ENCODE data around the gene SLC25A12. TPM values are rescaled to one million over a fixed set of nuclear protein-coding genes. Genes with fewer than 3 reads are reported as not detected.
"Not testable (repeated sequence)": the region's sequence is repeated elsewhere in the genome, so short reads cannot be mapped to it uniquely, and the experiment has no call there.

SLC25A12 gene
- total and polyA plus RNA-seq, 7 donors: 12.0 to 77.8 (median 53.5) TPM

DNA sequence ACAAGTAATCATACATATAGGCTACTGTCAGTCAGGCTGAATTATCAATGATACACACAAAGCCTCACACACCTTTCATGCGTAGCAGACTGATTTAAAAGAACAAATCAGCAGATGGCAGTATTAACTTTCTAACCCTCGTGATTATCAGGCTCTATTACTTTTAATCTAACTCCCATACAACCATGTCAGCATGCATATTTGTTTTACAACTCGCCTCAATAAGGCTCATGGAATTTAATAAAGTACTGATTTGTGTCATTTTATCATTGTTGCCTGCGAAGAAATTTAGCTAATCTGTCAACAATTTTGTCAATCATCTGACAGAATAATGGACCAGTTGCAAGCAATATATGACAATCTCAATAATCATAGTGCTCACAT lies 82.8 kb downstream of the SLC25A12 start:
- Histone ChIP-seq H3K9me3 (no peaks in the 10 kb centered on the region), H3K4me1 (peaks cover 0 to 19% (median 4%) of the 10 kb centered on the region in 4 donors), H3K36me3 (peaks cover 0 to 38% (median 3%) of the 10 kb centered on the region in 4 donors), H3K27ac (no peak overlapping the region), H3K4me3 (no peak overlapping the region), H3K27me3 (no peaks in the 10 kb centered on the region)
- WGBS, 2 donors: 40 to 57% methylated on average over 4 of the region's 4 CpGs
- no peak for DNase-seq
- TF ChIP-seq EP300 (IDR thresholded peaks at IDR 0.05) (no peak), POLR2AphosphoS5 (IDR thresholded peaks at IDR 0.05) (no peak), POLR2A (IDR thresholded peaks at IDR 0.05) (no peak)
- TF ChIP-seq, protein P1, sequence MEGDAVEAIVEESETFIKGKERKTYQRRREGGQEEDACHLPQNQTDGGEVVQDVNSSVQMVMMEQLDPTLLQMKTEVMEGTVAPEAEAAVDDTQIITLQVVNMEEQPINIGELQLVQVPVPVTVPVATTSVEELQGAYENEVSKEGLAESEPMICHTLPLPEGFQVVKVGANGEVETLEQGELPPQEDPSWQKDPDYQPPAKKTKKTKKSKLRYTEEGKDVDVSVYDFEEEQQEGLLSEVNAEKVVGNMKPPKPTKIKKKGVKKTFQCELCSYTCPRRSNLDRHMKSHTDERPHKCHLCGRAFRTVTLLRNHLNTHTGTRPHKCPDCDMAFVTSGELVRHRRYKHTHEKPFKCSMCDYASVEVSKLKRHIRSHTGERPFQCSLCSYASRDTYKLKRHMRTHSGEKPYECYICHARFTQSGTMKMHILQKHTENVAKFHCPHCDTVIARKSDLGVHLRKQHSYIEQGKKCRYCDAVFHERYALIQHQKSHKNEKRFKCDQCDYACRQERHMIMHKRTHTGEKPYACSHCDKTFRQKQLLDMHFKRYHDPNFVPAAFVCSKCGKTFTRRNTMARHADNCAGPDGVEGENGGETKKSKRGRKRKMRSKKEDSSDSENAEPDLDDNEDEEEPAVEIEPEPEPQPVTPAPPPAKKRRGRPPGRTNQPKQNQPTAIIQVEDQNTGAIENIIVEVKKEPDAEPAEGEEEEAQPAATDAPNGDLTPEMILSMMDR (IDR thresholded peaks at IDR 0.05): peak in 2 of 4 experiments; percentile 20 to 36
- intact Hi-C loops (cut with DNase I): loop anchor here (5.0 kb wide), 1 partner anchor 301 kb away; no protein-coding TSS in a partner anchor

DNA sequence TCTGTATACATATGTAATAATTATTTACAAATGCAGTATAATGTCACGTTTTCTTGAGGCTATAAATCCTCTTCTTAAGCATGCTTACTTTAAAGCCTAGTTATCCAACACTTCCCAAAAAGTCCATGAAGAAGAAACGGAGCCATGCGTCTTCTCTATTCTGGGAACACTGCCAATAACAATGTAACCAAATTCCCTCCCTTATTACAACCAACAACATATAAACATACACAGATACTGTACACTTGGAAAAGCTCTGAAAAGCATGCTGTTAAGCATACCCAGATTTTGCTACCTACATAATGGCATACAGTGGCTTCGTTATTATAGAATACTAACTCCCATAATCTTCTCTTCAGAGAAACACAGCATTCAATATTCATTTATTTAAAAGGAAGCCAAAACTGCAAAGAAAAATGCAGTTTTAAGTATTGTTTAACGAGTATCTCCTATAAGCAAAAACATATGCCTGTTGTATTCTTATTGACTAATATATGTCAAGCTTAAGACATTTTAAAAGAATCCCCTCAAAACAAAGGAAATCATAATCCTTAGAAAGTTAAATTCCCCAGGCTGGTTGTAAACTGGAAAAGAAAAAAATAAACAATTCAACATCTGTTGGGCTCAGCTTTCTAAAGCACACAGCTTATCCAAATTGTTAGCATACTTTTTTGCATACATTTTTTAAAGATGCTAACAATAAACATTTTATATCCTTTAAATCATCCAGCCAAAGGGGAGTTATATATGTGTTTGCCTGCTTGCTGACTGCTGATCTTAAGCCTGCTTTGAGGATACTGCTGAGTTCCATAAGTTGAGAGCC lies 83.4 kb downstream of the SLC25A12 start:
- Histone ChIP-seq H3K27me3 (no peaks in the 10 kb centered on the region), H3K27ac (no peak overlapping the region), H3K9me3 (no peaks in the 10 kb centered on the region), H3K4me1 (peaks cover 0 to 19% (median 4%) of the 10 kb centered on the region in 4 donors), H3K36me3 (peaks cover 0 to 42% (median 3%) of the 10 kb centered on the region in 4 donors), H3K4me3 (no peak overlapping the region)
- 68 to 71% methylated on average over 5 of the region's 5 CpGs for WGBS, 2 donors
- DNase-seq: no peak
- TF ChIP-seq EP300 (IDR thresholded peaks at IDR 0.05) (no peak), POLR2A (IDR thresholded peaks at IDR 0.05) (no peak), POLR2AphosphoS5 (IDR thresholded peaks at IDR 0.05) (no peak)
- TF ChIP-seq, protein P1 (IDR thresholded peaks at IDR 0.05): no peak
- intact Hi-C loops (cut with DNase I): loop anchor here (5.0 kb wide), 1 partner anchor 302 kb away; no protein-coding TSS in a partner anchor

DNA sequence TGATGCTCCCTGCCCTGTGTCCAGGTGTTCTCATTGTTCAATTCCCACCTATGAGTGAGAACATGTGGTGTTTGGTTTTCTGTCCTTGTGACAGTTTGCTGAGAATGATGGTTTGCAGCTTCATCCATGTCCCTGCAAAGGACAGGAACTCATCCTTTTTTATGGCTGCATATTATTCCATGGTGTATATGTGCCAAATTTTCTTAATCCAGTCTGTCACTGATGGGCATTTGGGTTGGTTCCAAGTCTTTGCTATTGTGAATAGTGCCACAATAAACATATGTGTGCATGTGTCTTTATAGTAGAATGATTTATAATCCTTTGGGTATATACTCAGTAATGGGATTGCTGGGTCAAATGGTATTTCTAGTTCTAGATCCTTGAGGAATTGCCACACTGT lies 85.2 kb downstream of the SLC25A12 start:
- Histone ChIP-seq H3K36me3 (peaks cover 0 to 50% (median 3%) of the 10 kb centered on the region in 4 donors), H3K4me1 (peaks cover 0 to 19% (median 4%) of the 10 kb centered on the region in 4 donors)
- H3K27ac ChIP-seq; H3K4me3 ChIP-seq; H3K9me3 ChIP-seq; H3K27me3 ChIP-seq; intact Hi-C loops (cut with DNase I); DNase-seq: not testable (repeated sequence)

DNA sequence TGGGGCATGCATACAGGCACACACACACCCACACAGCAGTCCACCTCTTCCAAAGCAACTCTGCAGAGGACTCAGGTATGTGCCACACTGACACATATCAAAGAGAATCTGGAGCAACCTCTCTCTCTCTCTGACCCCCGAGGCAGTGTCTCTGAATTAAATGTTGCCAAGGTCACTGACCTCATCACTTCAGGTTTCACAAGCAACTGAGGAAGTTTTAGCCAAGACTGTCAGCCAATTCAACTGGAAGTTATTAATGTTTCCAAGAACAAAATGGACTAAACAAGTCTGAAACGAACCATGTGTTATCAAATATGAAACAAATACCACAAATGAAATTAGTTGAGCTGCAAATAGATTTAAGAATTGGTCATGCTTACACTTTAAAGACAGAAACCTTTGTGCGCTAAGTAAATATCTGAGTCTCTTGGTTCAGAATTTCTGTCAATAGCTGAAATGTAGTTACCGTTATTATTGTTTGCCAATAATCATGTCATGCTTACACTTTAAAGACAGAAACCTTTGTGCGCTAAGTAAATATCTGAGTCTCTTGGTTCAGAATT lies 86.1 kb downstream of the SLC25A12 start:
- peak in 1 of 4 donors; percentile 20 for TF ChIP-seq POLR2AphosphoS5 (IDR thresholded peaks at IDR 0.05)
- TF ChIP-seq, protein P1 (IDR thresholded peaks at IDR 0.05): no peak
- no peaks in the 10 kb centered on the region for H3K9me3 ChIP-seq
- intact Hi-C loops (cut with DNase I): no loop called here
- H3K4me3 ChIP-seq: no peak overlapping the region
- DNase-seq: no peak
- 78 to 83% methylated on average over 5 of the region's 5 CpGs for WGBS, 2 donors
- H3K4me1 ChIP-seq: peaks cover 0 to 19% (median 4%) of the 10 kb centered on the region in 4 donors
- H3K27ac ChIP-seq: no peak overlapping the region
- no peaks in the 10 kb centered on the region for H3K27me3 ChIP-seq
- H3K36me3 ChIP-seq: peaks cover 0 to 45% (median 3%) of the 10 kb centered on the region in 4 donors

DNA sequence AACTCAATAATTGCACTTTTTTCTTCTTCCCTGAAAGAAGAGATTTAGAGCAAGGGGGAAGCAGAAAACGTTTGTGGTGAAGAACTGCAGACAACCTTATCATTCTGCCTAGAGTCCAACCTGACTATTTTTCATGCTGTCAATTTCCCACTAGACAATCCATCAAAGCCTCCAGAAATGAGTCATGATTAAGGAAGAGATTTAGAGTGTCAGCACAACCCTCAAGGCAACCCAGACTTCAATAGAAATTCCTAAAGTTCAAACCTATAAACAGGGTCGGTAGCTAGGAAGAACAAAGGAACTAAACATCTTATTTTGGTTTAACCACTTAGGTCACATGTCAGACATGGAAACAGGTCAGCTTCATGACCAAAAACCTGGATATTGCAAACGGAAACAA lies 86.9 kb downstream of the SLC25A12 start:
- intact Hi-C loops (cut with DNase I): no loop called here
- TF ChIP-seq, protein P1 (IDR thresholded peaks at IDR 0.05): no peak
- no peak for TF ChIP-seq POLR2AphosphoS5 (IDR thresholded peaks at IDR 0.05)
- no peak for TF ChIP-seq POLR2A (IDR thresholded peaks at IDR 0.05)
- no peak for TF ChIP-seq EP300 (IDR thresholded peaks at IDR 0.05)
- 33 to 46% methylated on average over 3 of the region's 3 CpGs for WGBS, 2 donors
- H3K9me3 ChIP-seq: no peaks in the 10 kb centered on the region
- H3K4me3 ChIP-seq: no peak overlapping the region
- DNase-seq: no peak
- H3K27me3 ChIP-seq: no peaks in the 10 kb centered on the region
- peaks cover 0 to 19% (median 4%) of the 10 kb centered on the region in 4 donors for H3K4me1 ChIP-seq
- peaks cover 0 to 39% (median 3%) of the 10 kb centered on the region in 4 donors for H3K36me3 ChIP-seq
- no peak overlapping the region for H3K27ac ChIP-seq

All from sigmoid colon (tissue), 7 donors.